HepG2 (cell line): Measurements from ENCODE around the gene SH3PXD2A. TPM values are rescaled to one million over a fixed set of nuclear protein-coding genes. Genes with fewer than 3 reads are reported as not detected.

ENCODE experiments used
- GTF2F1 ChIP-seq: fragments of 150-350 bp; IDR thresholded peaks from 2 replicates; pipeline ENCODE4 v1.6.1; 2014; ENCODE audit warnings: low read length
- KLF13 ChIP-seq: sonication (generic); formaldehyde crosslinking; IDR thresholded peaks from 2 replicates; pipeline ENCODE4 v1.4.0; 2020; ENCODE audit warnings: mild to moderate bottlenecking, missing genetic modification reagents
- MED8 ChIP-seq: sonication (generic); formaldehyde crosslinking; IDR thresholded peaks from 2 replicates; pipeline ENCODE4 v1.8.1; 2023; ENCODE audit warnings: mild to moderate bottlenecking, missing genetic modification reagents; ENCODE audit not compliant: insufficient replicate concordance
- MTA1 ChIP-seq: sonication (generic); formaldehyde crosslinking; IDR thresholded peaks from 2 replicates; pipeline ENCODE4 v1.4.0; 2020; ENCODE audit warnings: missing genetic modification reagents, mild to moderate bottlenecking, borderline replicate concordance
- NR2C2 ChIP-seq: sonication (generic); formaldehyde crosslinking; IDR thresholded peaks from 2 replicates; pipeline ENCODE4 v1.4.0; 2020; ENCODE audit warnings: missing genetic modification reagents, mild to moderate bottlenecking, moderate library complexity, borderline replicate concordance
- ONECUT2 ChIP-seq: sonication (generic); formaldehyde crosslinking; IDR thresholded peaks from 2 replicates; pipeline ENCODE4 v1.4.0; 2020; ENCODE audit warnings: missing genetic modification reagents
- RFX1 ChIP-seq: fragments of 450-650 bp; IDR thresholded peaks from 2 replicates; pipeline ENCODE4 v1.6.1; 2017
- SNAPC2 ChIP-seq: sonication (generic); formaldehyde crosslinking; IDR thresholded peaks from 2 replicates; pipeline ENCODE4 v1.8.1; 2022; ENCODE audit warnings: mild to moderate bottlenecking, missing genetic modification reagents
- SSRP1 ChIP-seq: IDR thresholded peaks from 2 replicates; pipeline ENCODE4 v1.6.1; 2016; ENCODE audit warnings: control low read depth
- TP53 ChIP-seq: sonication (generic); formaldehyde crosslinking; conservative IDR thresholded peaks from 2 replicates; pipeline ENCODE4 v1.4.0; 2020; ENCODE audit warnings: missing genetic modification reagents
- ZBTB1 ChIP-seq: sonication (generic); formaldehyde crosslinking; IDR thresholded peaks from 2 replicates; pipeline ENCODE4 v1.4.0; 2020; ENCODE audit warnings: missing genetic modification reagents, borderline replicate concordance
- ZNF703 ChIP-seq: sonication (generic); formaldehyde crosslinking; IDR thresholded peaks from 2 replicates; pipeline ENCODE4 v1.5.1; 2020; ENCODE audit warnings: missing genetic modification reagents, mild to moderate bottlenecking, moderate library complexity, borderline replicate concordance
- polyA plus RNA-seq, 8 experiments: library from polyadenylated mRNA; depleted of rRNA in 3 of 8; stranded (reverse) in 7 of 8; unstranded in 1 of 8; fragments of >200 nt; fragmentation: Illumina TruSeq in 4 of 8; extraction: Trizol in 4 of 8; gene quantifications; 2 replicates each; pipeline versions ENCODE4 v1.2.1 to v1.2.3, GENCODE V29; 2011 to 2016; ENCODE audit warnings: low read depth in 4 of 8, missing spikeins in 1 of 8, mixed read lengths in 1 of 8; ENCODE audit not compliant: insufficient read depth in 1 of 8
- total RNA-seq, 5 experiments: library from RNA; depleted of rRNA; stranded (reverse); fragments of >200 nt; fragmentation: Illumina TruSeq; extraction: Trizol; gene quantifications; 2 replicates each; pipeline ENCODE4 v1.2.3, GENCODE V29; 2016; ENCODE audit warnings: low read depth in 1 of 5
- TF ChIP-seq, protein P1 (sequence below): sonication (generic); formaldehyde crosslinking; IDR thresholded peaks from 2 replicates; pipeline ENCODE4 v1.9.0; 2021; ENCODE audit warnings: missing genetic modification reagents, mild to moderate bottlenecking, borderline replicate concordance
- TF ChIP-seq, protein P2 (sequence below): sonication (generic); formaldehyde crosslinking; IDR thresholded peaks from 2 replicates; pipeline ENCODE4 v1.8.0; 2022; ENCODE audit warnings: mild to moderate bottlenecking, missing genetic modification reagents, borderline replicate concordance
- TF ChIP-seq, protein P3 (sequence below): sonication (generic); formaldehyde crosslinking; IDR thresholded peaks from 2 replicates; pipeline ENCODE4 v1.4.0; 2020; ENCODE audit warnings: missing genetic modification reagents, borderline replicate concordance
- TF ChIP-seq, protein P4 (sequence below): sonication (generic); formaldehyde crosslinking; conservative IDR thresholded peaks from 2 replicates; pipeline ENCODE4 v1.5.0; 2020; ENCODE audit warnings: missing genetic modification reagents
- TF ChIP-seq, protein P5 (sequence below): sonication (generic); formaldehyde crosslinking; IDR thresholded peaks from 2 replicates; pipeline ENCODE4 v1.5.0; 2020; ENCODE audit warnings: mild to moderate bottlenecking, missing genetic modification reagents, borderline replicate concordance

The SH3PXD2A gene
- total and polyA plus RNA-seq, 2 of the 13 experiments (the other 11 are each of a cell fraction or from before 2014, with no cell fraction given) = 11.1 to 11.3 TPM

DNA sequence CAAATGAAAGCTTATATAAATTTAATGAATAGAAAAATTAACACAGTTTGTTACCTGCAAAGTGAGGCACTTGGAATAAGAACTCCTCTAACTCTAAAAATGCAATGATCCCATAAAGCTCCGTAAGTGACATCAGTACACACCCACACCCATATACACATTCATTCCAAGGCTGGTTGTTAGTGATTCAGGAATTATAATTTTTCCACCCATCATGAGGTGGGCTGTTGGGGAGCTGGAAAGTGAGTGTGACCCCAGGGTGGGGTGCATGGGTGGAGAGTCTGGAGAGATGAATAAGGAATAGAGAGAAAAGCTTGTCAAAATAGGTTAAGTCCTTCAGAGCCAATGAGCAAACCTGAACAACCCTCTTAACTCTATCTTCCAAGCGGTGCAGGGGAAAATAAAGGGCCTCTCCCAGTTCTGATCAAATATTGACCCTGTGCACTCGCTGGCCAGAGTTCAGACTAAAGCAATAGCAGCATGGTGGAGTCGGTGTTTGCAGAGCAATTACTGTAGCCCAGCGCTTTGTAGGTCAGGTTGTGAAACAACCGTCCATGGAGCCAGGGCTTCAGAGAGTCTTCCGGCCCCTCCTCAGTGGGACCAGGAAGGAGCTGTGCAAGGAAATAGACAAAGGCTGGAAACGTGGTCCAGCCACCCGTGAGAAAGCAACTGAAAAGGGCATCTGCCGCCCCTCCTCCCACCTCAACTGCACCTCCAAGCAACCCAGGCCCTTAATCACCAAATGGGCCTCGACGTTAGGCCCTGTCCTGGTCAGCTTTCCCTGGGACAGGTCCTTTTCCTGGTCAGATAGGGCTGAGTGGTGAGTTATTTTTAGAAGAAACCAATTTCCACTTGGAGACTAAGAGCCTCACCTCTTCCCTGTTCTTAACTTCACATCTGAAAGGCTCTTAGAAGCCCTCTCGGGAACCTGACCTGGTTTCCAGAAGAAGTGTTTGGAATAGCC lies 61.2 kb downstream of the SH3PXD2A start (continued):
- TF ChIP-seq, protein P1, sequence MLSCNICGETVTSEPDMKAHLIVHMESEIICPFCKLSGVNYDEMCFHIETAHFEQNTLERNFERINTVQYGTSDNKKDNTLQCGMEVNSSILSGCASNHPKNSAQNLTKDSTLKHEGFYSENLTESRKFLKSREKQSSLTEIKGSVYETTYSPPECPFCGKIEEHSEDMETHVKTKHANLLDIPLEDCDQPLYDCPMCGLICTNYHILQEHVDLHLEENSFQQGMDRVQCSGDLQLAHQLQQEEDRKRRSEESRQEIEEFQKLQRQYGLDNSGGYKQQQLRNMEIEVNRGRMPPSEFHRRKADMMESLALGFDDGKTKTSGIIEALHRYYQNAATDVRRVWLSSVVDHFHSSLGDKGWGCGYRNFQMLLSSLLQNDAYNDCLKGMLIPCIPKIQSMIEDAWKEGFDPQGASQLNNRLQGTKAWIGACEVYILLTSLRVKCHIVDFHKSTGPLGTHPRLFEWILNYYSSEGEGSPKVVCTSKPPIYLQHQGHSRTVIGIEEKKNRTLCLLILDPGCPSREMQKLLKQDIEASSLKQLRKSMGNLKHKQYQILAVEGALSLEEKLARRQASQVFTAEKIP (CRISPR knock-in tag) = no peak
- TF ChIP-seq SNAPC2 (CRISPR knock-in tag) = no peak
- TF ChIP-seq, protein P2, sequence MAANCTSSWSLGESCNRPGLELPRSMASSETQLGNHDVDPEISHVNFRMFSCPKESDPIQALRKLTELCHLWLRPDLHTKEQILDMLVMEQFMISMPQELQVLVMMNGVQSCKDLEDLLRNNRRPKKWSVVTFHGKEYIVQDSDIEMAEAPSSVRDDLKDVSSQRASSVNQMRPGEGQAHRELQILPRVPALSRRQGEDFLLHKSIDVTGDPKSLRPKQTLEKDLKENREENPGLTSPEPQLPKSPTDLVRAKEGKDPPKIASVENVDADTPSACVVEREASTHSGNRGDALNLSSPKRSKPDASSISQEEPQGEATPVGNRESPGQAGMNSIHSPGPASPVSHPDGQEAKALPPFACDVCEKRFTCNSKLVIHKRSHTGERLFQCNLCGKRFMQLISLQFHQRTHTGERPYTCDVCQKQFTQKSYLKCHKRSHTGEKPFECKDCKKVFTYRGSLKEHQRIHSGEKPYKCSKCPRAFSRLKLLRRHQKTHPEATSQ (CRISPR knock-in tag) = no peak
- peak; percentile 97 for TF ChIP-seq MED8 (CRISPR knock-in tag)
- TF ChIP-seq, protein P3, sequence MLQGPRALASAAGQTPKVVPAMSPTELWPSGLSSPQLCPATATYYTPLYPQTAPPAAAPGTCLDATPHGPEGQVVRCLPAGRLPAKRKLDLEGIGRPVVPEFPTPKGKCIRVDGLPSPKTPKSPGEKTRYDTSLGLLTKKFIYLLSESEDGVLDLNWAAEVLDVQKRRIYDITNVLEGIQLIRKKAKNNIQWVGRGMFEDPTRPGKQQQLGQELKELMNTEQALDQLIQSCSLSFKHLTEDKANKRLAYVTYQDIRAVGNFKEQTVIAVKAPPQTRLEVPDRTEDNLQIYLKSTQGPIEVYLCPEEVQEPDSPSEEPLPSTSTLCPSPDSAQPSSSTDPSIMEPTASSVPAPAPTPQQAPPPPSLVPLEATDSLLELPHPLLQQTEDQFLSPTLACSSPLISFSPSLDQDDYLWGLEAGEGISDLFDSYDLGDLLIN (CRISPR knock-in tag) = no peak
- TF ChIP-seq TP53 (CRISPR knock-in tag) = peak; percentile 74
- no peak for TF ChIP-seq KLF13 (CRISPR knock-in tag)
- no peak for TF ChIP-seq ZNF703 (CRISPR knock-in tag)
- TF ChIP-seq, protein P4, sequence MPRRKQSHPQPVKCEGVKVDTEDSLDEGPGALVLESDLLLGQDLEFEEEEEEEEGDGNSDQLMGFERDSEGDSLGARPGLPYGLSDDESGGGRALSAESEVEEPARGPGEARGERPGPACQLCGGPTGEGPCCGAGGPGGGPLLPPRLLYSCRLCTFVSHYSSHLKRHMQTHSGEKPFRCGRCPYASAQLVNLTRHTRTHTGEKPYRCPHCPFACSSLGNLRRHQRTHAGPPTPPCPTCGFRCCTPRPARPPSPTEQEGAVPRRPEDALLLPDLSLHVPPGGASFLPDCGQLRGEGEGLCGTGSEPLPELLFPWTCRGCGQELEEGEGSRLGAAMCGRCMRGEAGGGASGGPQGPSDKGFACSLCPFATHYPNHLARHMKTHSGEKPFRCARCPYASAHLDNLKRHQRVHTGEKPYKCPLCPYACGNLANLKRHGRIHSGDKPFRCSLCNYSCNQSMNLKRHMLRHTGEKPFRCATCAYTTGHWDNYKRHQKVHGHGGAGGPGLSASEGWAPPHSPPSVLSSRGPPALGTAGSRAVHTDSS (CRISPR knock-in tag) = no peak
- TF ChIP-seq, protein P5, sequence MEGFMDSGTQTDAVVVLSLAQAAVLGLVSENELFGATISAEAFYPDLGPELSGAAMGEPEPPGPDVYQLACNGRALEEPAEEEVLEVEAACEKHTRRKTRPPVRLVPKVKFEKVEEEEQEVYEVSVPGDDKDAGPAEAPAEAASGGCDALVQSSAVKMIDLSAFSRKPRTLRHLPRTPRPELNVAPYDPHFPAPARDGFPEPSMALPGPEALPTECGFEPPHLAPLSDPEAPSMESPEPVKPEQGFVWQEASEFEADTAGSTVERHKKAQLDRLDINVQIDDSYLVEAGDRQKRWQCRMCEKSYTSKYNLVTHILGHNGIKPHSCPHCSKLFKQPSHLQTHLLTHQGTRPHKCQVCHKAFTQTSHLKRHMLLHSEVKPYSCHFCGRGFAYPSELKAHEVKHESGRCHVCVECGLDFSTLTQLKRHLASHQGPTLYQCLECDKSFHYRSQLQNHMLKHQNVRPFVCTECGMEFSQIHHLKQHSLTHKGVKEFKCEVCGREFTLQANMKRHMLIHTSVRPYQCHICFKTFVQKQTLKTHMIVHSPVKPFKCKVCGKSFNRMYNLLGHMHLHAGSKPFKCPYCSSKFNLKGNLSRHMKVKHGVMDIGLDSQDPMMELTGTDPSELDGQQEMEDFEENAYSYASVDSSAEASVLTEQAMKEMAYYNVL (CRISPR knock-in tag) = peak; percentile 95
- peak; percentile 75; the same call in 1 of the 2 replicates for TF ChIP-seq SSRP1 (CRISPR knock-in tag)
- TF ChIP-seq RFX1 = no peak
- no peak for TF ChIP-seq ZBTB1
- TF ChIP-seq ONECUT2 (CRISPR knock-in tag) = peak; percentile 79
- TF ChIP-seq GTF2F1 = 0 out of 2 replicates have a peak, but pooled peaks have one; percentile 7
- TF ChIP-seq NR2C2 = peak; percentile 83
- TF ChIP-seq MTA1 = peak; percentile 99
